ENCODE results near the gene NDUFAB1.

- no peak for TF ChIP-seq CTCF (IDR thresholded peaks at IDR 0.05 in 4 of 5, conservative IDR thresholded peaks at IDR 0.05 in 1 of 5)
- no peak for TF ChIP-seq POLR2A (IDR thresholded peaks at IDR 0.05)
Observed at GRCh38 chr16:23590181-23590580, 5.9 kb downstream of the NDUFAB1 start.

Data from gastrocnemius medialis (tissue), 4 donors.